Endothelial cell of umbilical vein (primary cell): ENCODE measurements around the gene PCDH15. TPM values are rescaled to one million over a fixed set of nuclear protein-coding genes. Genes with fewer than 3 reads are reported as not detected.

Source experiments
- BruUV-seq: library from RNA; stranded (reverse); fragments of 400-500 nt; replicated peaks from 2 replicates; lab custom pipeline; 2021; lab: Mats Ljungman, UMichigan
- CTCF ChIA-PET: fragments of 300-600, 350-600 bp; sonication (Branson Sonifier 250); formaldehyde crosslinking; loops from one replicate; lab custom pipeline; 2021; ENCODE audit warnings: antibody characterized with exemption, inconsistent platforms; lab: Charles Lee
- POLR2A ChIA-PET: fragments of 300-600, 350-600 bp; sonication (Branson Sonifier 250); formaldehyde crosslinking; loops from one replicate; lab custom pipeline; 2021; ENCODE audit warnings: antibody characterized with exemption, inconsistent platforms; lab: Charles Lee
- DNase-seq: peaks from one replicate; pipeline ENCODE4 v3.0.0-alpha.2; 2011; ENCODE audit warnings: low read depth, low spot score
- FAIRE-seq: peaks from 2 replicates; lab custom pipeline; 2011; peaks lifted over from hg19 to GRCh38; lab: Jason Lieb, UNC
- H2AFZ ChIP-seq: 2 replicates; pipeline ENCODE4 v1.6.0; 2012; ENCODE audit warnings: low read depth, low read length, control low read depth, inconsistent platforms
- H3K27ac ChIP-seq: 2 replicates; pipeline ENCODE4 v1.5.1; 2011; ENCODE audit warnings: low read depth, mild to moderate bottlenecking, control low read depth, low read length, moderate library complexity; ENCODE audit not compliant: insufficient read depth
- H3K27me3 ChIP-seq, 2 experiments: 2 replicates each; pipeline versions ENCODE4 v1.6.0 to v1.6.1; 2011; ENCODE audit warnings: low read length in 2 of 2, mixed read lengths in 1 of 2; ENCODE audit not compliant: control insufficient read depth in 2 of 2, insufficient read depth in 2 of 2
- H3K36me3 ChIP-seq, 2 experiments: 2 replicates in 1 of 2; 3 replicates in 1 of 2; pipeline ENCODE4 v1.5.1; 2011; ENCODE audit warnings: low read length in 2 of 2, mild to moderate bottlenecking in 1 of 2, moderate library complexity in 1 of 2; ENCODE audit not compliant: control insufficient read depth in 2 of 2, insufficient read depth in 2 of 2; ENCODE audit errors: extremely low read depth in 1 of 2
- H3K4me1 ChIP-seq: 3 replicates; pipeline ENCODE4 v1.5.1; 2011; ENCODE audit warnings: mild to moderate bottlenecking, low read length; ENCODE audit not compliant: control insufficient read depth, insufficient read depth; ENCODE audit errors: extremely low read depth
- H3K4me2 ChIP-seq: 2 replicates; pipeline ENCODE4 v1.6.1; 2011; ENCODE audit warnings: low read length, control low read depth, mixed read lengths; ENCODE audit not compliant: insufficient read depth
- H3K4me3 ChIP-seq, 3 experiments: fragments of 200-600 bp in 1 of 3; sonication (generic), shearing (Covaris generic) in 1 of 3; replicated peaks in 1 of 3; 2 replicates each; pipeline ENCODE4 v1.5.1; 2011 to 2016; ENCODE audit warnings: control low read depth in 3 of 3, low read length in 3 of 3, mild to moderate bottlenecking in 2 of 3, inconsistent platforms in 1 of 3, low read depth in 1 of 3, moderate library complexity in 1 of 3; ENCODE audit not compliant: insufficient read depth in 1 of 3
- H3K79me2 ChIP-seq: 2 replicates; pipeline ENCODE4 v1.6.0; 2012; ENCODE audit warnings: low read length, inconsistent platforms; ENCODE audit not compliant: control insufficient read depth, insufficient read depth
- H3K9ac ChIP-seq: replicated peaks from 2 replicates; pipeline ENCODE3; 2011; ENCODE audit warnings: low read length, control low read depth; ENCODE audit not compliant: insufficient read depth; ENCODE audit errors: extremely low read depth
- H3K9me1 ChIP-seq: replicated peaks from 3 replicates; pipeline ENCODE4 v1.6.0; 2011; ENCODE audit warnings: mild to moderate bottlenecking, low read length; ENCODE audit not compliant: control insufficient read depth, insufficient read depth; ENCODE audit errors: extremely low read depth
- H3K9me3 ChIP-seq: replicated peaks from 2 replicates; pipeline ENCODE4 v1.5.1; 2012; ENCODE audit warnings: low read length, inconsistent platforms; ENCODE audit not compliant: control insufficient read depth, insufficient read depth
- H4K20me1 ChIP-seq: replicated peaks from 2 replicates; pipeline ENCODE3; 2011; ENCODE audit warnings: mild to moderate bottlenecking, low read length; ENCODE audit not compliant: control insufficient read depth, insufficient read depth; ENCODE audit errors: extremely low read depth
- EZH2 ChIP-seq: IDR thresholded peaks from 2 replicates; pipeline ENCODE4 v1.6.1; 2012; ENCODE audit warnings: borderline replicate concordance, low read depth, mild to moderate bottlenecking, moderate library complexity, low read length, inconsistent platforms; ENCODE audit not compliant: severe bottlenecking
- FOS ChIP-seq: IDR thresholded peaks from 2 replicates; pipeline ENCODE4 v1.6.1; 2011; ENCODE audit warnings: mild to moderate bottlenecking, low read length, moderate library complexity, borderline replicate concordance; ENCODE audit not compliant: insufficient read depth
- GATA2 ChIP-seq: IDR thresholded peaks from 2 replicates; pipeline ENCODE4 v1.7.0; 2011; ENCODE audit warnings: low read depth, mild to moderate bottlenecking, moderate library complexity, mixed read lengths, low read length; ENCODE audit not compliant: insufficient read length, insufficient read depth
- JUN ChIP-seq: IDR thresholded peaks from 2 replicates; pipeline ENCODE4 v1.6.1; 2011; ENCODE audit warnings: borderline replicate concordance, low read depth; ENCODE audit not compliant: insufficient read length, insufficient read depth
- MYC ChIP-seq: IDR thresholded peaks from one replicate; pipeline ENCODE4 v1.6.1; 2011; ENCODE audit warnings: mild to moderate bottlenecking, low read depth, low read length
- POLR2A ChIP-seq: IDR thresholded peaks from 2 replicates; pipeline ENCODE4 v1.6.1; 2012; ENCODE audit warnings: low read depth, mild to moderate bottlenecking, control low read depth, low read length
- POLR2AphosphoS5 ChIP-seq: IDR thresholded peaks from 2 replicates; pipeline ENCODE4 v1.6.1; 2012; ENCODE audit warnings: low read depth, mild to moderate bottlenecking, control low read depth, low read length, moderate library complexity; ENCODE audit not compliant: insufficient read depth
- dilution Hi-C: fragments of 300-500 bp; cut with MboI; formaldehyde crosslinking; loops from one replicate; pipeline ENCODE4 v1.15.0; 2019; ENCODE audit warnings: low sequenced_read_pairs; ENCODE audit not compliant: extremely low pct_ligation_motif_present
- intact Hi-C: fragments of 100-400 bp; cut with micrococcal nuclease; formaldehyde crosslinking; loops from one replicate; pipeline ENCODE4 v1.10.0; 2022
- polyA plus RNA-seq, 4 experiments: library from polyadenylated mRNA; depleted of rRNA in 3 of 4; stranded (reverse) in 3 of 4; unstranded in 1 of 4; fragments of >200 nt; gene quantifications; 2 replicates each; pipeline versions ENCODE4 v1.2.1 to v1.2.3, GENCODE V29; 2011 to 2012; ENCODE audit warnings: missing spikeins in 1 of 4
- total RNA-seq: library from RNA; stranded (reverse); gene quantifications from 2 replicates; pipeline ENCODE4 v1.2.3, GENCODE V29; 2021
- TF ChIP-seq, protein P1 (sequence below): IDR thresholded peaks from 2 replicates; pipeline ENCODE4 v1.6.1; 2011; ENCODE audit not compliant: insufficient read depth, insufficient read length
- TF ChIP-seq, protein P2 (sequence below), 2 donors: IDR thresholded peaks; 1 replicate in 1 of 2; 2 replicates in 1 of 2; pipeline ENCODE4 v1.5.1; 2011; ENCODE audit warnings: low read length in 2 of 2, mild to moderate bottlenecking in 2 of 2, moderate library complexity in 2 of 2, control low read depth in 1 of 2, inconsistent platforms in 1 of 2, low read depth in 1 of 2; ENCODE audit not compliant: insufficient read depth in 1 of 2; ENCODE audit errors: extremely low read depth in 1 of 2

The PCDH15 gene
- total and polyA plus RNA-seq, 2 donors (not counting 3 experiments of a cell fraction or from before 2014, with no cell fraction given): 0.04 TPM; not detected in 1

GRCh38 chr10:53918755-53919154 is 882.3 kb downstream of the PCDH15 start:
- Histone ChIP-seq H3K4me2 (no peak overlapping the region), H3K36me3 (no peaks in the 10 kb centered on the region), H3K4me1 (no peaks in the 10 kb centered on the region), H3K9ac (no peak overlapping the region), H3K9me1 (no peaks in the 10 kb centered on the region), H3K27ac (no peak overlapping the region), H3K9me3 (no peaks in the 10 kb centered on the region), H3K4me3 (no peak overlapping the region), H3K79me2 (no peaks in the 10 kb centered on the region), H3K27me3 (no peaks in the 10 kb centered on the region), H4K20me1 (no peaks in the 10 kb centered on the region), H2AFZ (no peak overlapping the region)
- DNase-seq (no peak), FAIRE-seq (no peak)
- dilution Hi-C loops: no loop called here
- BruUV-seq: no TSS peak
- intact Hi-C loops: no loop called here
- POLR2A ChIA-PET: no interaction called here
- CTCF ChIA-PET: no interaction called here
- TF ChIP-seq POLR2AphosphoS5 (no peak), MYC (no peak), POLR2A (no peak), EZH2 (no peak), GATA2 (no peak), JUN (no peak), FOS (no peak)
- TF ChIP-seq, protein P1, sequence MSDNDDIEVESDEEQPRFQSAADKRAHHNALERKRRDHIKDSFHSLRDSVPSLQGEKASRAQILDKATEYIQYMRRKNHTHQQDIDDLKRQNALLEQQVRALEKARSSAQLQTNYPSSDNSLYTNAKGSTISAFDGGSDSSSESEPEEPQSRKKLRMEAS: no peak
- TF ChIP-seq, protein P2, sequence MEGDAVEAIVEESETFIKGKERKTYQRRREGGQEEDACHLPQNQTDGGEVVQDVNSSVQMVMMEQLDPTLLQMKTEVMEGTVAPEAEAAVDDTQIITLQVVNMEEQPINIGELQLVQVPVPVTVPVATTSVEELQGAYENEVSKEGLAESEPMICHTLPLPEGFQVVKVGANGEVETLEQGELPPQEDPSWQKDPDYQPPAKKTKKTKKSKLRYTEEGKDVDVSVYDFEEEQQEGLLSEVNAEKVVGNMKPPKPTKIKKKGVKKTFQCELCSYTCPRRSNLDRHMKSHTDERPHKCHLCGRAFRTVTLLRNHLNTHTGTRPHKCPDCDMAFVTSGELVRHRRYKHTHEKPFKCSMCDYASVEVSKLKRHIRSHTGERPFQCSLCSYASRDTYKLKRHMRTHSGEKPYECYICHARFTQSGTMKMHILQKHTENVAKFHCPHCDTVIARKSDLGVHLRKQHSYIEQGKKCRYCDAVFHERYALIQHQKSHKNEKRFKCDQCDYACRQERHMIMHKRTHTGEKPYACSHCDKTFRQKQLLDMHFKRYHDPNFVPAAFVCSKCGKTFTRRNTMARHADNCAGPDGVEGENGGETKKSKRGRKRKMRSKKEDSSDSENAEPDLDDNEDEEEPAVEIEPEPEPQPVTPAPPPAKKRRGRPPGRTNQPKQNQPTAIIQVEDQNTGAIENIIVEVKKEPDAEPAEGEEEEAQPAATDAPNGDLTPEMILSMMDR (IDR thresholded peaks at IDR 0.05; ENCODE audit: extremely low read depth in 1 of 2, insufficient read depth in 1 of 2, low read depth in 1 of 2, low read length in 2 of 2): no peak
